Retina (tissue), 1 donor: ENCODE measurements around the gene CDCA3.
A peak's percentile ranks its signal among the peaks of the same experiment; 100 is the strongest.

Source experiments
- DNase-seq: peaks from one replicate; pipeline ENCODE4 v3.0.0-alpha.2; 2016

CDCA3 gene

DNA sequence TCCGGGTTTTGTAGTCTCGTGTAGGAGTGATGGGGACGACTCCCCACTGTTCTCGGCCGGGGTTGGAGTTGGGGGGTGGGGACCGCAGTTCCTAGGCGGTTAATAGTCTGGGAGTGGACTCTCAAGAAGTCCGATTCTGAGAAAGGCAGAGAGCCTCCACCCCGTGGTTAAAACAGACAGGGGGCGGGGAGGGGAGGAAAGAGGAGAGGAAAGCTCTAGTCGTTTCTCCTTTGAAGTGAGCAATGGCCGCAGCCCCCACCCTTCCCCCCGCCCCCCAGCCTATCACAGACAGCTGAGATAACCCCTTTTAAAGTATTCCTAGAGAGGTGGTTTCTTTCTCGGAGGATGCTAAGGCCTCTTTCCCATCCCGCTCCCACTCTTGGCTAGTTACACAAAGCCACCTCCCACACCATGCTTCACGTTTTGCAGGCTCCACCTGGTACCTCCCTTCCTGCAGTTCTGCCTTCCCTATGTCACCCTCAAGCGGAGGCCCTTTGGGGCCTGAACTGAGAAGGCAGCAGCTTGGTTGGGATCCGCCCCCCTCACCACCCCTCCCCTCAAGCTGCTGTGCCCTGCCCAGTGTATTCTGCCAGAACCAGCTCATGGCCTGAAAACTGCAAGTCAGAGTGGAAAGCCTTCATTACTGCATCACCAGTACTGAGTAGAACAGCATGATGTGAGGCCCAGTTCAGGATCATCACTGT, 1.7 kb upstream of the CDCA3 start:
- DNase-seq: no peak

DNA sequence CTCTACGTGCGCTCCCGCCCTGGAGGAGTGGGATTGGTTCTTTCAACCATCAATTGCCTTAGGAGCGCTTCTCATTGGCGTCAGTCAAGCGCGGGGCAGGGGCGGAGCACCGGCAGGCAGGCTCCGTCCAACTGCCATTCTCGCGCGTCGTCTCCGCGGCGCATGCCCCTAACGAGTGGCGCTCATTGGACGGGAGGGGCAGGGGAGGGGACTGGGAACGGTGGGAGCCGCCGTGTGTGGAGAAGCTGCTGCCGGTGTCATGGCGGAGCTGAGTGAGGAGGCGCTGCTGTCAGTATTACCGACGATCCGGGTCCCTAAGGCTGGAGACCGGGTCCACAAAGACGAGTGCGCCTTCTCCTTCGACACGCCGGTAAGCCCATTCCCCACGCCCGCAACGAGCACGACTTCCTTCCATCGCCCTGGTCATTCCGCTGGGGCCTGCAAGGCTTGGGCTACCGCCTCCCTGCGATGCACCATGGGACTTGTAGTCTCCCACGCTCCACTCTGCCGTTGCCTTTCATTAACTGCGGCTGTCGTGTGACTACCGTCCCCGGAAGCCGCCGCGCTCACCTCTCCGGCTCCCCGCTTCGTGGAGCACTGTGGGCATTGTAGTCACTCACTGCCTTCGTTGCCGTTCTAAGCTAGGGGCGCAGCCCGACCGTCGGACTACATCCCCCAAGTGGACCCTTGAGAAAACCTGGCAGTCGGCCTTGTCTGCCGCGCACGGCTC, 1.0 kb upstream of the CDCA3 start, which contains the start of gene USP5:
TSS of gene USP5 (plus strand) at position 230 of the 730 bp plus-strand sequence. CDS start at position 260, 30 bp downstream.
- DNase-seq: peak; percentile 100

DNA sequence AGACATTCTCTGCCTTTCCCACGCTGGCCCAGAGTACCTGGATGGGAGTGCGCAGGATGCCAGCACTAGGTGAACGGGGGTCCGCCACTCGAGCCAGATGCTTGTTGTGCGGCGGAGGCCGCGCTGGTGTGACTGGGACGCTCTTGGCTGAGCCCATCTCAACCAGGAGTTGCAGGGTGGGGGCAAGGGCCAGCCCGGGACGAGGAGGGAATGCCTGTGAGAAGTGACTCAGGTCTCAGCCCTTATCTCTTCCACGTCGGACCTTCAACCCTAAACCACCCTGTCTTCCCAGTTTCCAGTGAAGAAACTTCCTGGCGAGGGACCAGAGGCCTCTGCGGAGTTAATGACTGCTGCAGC, 312 bp downstream of the CDCA3 start:
- no peak for DNase-seq

DNA sequence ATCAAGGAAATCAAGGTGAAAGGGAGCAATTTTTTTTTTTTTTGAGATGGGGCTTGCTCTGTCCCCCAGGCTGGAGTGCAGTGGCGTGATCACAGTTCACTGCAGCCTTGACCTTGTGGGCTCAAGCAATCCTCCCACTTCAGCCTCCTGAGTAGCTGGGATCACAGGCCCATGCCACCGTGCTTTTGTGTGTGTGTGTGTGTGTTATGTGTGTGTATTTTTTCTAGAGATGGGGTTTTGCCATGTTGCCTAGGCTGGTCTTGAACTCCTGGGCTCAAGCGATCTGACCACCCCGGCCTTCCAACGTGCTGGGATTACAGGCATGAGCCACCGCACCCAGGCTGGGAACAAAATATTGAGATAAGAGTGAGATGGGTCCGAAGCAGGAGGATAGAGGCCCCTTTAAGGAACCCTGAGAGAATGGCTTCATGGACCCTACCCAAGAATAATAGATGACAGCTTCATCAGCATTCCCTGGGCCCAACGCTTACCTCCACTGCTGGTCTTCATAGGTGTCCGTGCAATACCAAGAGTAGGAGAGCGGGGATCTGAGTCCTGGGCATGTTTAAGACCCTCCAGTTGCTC, 1.0 kb downstream of the CDCA3 start:
- DNase-seq: no peak

DNA sequence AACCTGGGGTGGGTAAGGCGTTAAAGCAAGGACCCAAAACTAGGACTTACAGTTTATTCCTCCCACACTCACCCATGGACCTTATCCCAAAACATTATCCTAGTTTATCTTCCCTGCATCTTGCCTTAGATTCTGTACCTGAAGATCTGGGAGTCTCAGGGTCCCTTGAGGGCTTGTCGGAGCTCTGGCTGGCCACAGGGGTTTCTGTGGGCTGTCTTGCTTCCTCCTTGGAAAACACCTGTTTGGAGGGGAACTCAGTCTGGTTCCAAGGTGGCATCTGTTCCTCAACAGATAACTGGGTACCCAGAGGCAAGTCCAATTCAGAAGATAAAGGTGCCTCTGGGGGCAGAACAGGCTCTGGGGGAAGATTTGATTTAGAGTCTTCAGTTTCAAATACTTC, 1.7 kb downstream of the CDCA3 start:
- no peak for DNase-seq

DNA sequence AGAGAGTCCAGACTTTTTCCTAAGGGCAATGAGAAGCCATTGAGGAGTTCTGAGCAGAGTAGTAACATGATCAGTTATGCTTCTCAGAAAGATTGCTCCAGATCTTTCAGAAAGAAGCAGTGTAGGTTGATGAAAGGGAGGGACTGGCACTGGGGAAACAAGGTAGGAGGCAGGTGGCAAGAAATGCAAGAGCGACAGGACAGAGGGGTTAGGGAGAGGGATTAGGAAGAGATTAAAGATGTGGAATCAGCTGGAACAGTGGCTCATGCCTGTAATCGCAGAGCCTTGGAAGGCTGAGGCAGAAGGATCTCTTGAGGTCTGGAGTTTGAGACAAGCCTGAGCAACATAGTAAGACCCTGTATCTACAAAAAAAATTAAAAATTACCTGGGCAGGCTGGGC, 3.4 kb downstream of the CDCA3 start:
- DNase-seq: no peak

DNA sequence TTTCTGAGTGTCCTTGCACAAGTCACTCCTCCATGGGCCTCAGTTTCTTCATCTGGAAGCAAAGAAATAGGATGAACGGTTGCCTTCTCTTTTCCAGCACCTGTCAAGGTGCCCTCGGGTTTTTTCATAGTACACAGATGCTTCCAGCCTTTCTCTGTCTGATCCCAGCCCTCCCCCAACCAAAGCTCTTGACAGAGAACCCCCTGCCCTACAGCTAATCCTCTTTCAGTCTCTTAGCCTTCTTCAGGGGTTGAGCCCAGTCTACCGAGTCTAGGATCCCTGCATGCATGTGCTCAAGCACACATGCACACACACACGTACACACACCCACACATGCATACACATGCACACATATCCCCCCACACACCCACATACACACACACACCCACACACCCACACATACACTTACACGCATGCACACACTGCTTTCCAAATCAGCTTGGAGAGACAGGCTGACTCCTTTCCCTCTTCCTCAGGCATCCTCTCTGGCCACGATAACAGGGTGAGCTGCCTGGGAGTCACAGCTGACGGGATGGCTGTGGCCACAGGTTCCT, 4.7 kb downstream of the CDCA3 start:
- no peak for DNase-seq

DNA sequence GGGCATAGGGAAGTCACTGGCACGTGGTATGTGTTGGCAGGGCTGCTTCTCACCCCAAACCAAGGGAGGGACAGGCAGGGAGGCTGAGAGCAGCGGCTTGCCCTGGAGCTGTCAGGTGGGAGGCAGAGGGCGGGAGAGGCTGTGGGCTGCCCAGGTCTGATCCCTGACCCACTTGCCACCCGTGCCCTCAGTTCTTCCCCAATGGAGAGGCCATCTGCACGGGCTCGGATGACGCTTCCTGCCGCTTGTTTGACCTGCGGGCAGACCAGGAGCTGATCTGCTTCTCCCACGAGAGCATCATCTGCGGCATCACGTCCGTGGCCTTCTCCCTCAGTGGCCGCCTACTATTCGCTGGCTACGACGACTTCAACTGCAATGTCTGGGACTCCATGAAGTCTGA, 5.7 kb downstream of the CDCA3 start:
- DNase-seq: no peak

DNA sequence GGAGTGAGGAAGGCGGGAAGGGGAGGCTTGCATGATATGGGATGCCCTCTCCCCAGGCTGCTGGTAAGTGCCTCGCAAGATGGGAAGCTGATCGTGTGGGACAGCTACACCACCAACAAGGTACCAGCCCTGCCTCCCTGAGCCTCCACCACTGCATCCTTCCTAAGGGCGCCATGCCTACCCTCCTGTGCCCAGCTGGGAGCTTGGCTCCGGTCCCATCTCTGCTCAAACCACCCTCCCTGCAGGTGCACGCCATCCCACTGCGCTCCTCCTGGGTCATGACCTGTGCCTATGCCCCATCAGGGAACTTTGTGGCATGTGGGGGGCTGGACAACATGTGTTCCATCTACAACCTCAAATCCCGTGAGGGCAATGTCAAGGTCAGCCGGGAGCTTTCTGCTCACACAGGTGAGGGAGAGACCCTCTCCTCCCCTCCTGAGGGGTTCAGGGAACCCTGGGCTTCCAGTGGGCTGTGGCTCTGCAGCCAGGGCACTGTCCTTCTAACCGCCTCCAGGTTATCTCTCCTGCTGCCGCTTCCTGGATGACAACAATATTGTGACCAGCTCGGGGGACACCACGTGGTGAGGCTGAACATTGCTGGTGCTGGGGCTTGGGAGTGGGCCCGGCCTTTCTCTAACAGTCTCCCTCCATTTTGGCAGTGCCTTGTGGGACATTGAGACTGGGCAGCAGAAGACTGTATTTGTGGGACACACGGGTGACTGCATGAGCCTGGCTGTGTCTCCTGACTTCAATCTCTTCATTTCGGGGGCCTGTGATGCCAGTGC, 7.8 kb downstream of the CDCA3 start:
- DNase-seq: no peak

DNA sequence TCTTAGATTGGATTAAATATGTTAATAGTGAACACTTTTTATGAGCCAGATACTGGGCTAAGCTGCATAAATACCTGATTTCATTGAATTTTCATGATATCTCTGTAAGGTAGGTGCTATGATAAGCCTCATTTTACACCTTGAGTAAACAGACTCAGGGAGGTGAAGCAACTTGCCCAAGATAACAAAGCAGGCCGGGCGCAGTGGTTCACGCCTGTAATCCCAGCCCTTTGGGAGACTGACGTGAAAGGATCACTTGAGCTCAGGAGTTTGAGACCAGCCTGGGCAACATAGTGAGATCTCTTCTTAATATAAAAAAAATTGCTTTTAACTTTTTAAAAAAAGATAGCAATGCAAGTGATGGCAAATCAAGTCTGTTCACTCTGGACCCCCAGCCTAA, 9.0 kb downstream of the CDCA3 start:
- no peak for DNase-seq

DNA sequence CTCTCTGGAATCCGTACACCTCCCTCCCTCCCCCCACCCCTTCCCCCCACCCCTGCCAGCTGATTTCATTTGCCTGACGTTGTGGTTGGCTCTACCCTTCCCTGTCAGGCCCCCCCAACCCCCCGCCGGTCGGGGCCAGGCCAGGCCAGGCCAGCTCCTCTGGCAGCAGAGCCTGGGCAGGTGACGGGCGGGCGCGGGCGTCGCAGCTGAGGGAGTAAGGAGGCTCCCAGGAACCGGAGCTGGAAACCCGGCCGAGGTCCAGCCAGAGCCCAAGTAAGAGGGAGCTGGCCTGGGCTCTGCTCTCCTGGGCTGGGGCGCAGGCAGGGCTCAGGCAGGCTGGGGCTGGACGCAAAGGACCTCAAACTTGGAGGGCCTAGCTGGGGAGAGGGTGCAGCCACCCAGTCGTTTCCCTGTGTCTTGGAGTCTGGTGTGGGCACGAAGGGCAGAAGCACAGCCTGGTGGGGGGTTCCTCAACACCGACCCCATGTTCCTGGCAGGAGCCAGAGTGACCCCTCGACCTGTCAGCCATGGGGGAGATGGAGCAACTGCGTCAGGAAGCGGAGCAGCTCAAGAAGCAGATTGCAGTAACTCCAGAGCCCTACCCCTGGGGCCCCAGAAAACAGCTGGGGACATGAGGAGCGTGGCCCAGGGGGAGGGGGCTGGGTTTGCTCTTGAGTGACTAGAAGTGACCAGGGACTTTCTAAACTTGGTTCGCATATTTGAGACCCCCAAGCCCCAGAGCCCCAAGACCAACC, 10.1 kb downstream of the CDCA3 start, which contains the start of gene GNB3:
TSS of gene GNB3 (plus strand) at position 165 of the 755 bp plus-strand sequence. CDS start at position 528, 363 bp downstream.
- peak; percentile 44 for DNase-seq

DNA sequence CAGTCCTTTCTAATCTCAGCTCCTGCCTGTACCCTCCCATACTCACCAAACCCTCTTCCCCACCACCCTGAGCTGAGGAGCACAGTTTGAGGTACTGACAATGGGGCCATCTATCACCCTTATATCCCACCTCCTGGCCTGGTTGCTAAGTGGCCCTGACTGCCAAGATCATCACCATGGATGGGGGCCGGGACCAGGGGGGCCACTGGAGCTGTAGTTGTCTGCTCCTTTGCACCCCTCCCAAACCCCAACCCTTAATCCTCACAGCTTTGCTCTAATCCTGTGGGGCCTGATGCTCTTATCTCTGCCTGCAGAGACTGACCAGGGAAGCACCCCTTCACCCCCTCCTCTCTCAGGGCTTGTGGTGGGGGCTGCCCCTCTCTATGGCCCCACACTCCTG, 10.8 kb downstream of the CDCA3 start:
- DNase-seq: no peak

DNA sequence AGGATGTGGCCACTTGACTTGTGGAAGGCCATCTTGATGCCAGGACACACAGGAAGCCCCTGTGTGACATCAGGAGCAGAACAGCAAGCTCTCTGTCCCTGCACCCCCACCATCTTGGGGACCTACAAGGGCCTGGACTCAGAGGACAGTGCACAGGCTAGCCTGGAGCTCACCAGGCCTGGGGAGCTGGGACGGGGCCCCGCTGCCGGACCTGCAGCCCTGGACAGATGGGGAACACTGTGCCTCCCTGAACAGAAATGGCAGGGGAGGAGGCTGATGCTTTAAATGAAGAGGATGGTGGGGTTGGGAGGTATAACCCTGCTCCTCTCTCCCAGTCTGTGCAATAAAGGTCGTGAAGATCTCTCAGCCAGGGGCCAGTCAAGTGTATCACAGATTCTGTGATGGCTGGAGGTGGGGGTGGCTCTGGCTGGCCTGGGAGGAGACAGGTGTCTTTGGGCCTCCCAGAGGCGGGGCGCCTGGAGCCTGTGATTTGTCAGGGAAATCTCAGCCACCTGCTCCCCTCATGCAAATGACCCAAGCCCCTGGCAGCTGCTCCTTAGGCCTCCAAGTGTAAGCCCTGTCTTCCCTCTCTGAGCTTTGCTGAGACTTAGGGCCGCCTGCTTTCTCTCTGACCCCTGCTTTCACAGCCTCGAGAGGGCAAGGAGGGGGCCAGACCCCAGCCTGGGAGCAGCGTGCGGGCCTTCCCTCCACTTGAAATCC, 11.4 kb downstream of the CDCA3 start:
- peak; percentile 73 for DNase-seq

DNA sequence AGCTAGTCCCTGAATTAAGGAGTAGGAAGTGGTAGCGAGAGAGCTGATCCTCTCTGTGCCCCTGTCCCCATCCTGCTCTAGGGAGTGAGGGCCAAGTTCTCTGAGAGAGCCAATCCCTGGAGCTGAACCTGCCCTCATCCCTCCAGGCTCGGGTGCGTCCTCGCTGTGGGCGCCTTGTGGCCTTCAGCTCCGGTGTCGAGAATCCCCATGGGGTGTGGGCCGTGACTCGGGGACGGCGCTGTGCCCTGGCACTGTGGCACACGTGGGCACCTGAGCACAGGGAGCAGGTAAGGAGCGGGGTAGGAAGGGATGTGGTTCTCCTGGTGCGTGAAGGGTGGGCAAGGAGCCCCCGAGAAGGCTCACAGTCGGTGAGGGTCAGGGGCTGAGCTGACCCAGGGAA, 12.2 kb downstream of the CDCA3 start:
- no peak for DNase-seq

DNA sequence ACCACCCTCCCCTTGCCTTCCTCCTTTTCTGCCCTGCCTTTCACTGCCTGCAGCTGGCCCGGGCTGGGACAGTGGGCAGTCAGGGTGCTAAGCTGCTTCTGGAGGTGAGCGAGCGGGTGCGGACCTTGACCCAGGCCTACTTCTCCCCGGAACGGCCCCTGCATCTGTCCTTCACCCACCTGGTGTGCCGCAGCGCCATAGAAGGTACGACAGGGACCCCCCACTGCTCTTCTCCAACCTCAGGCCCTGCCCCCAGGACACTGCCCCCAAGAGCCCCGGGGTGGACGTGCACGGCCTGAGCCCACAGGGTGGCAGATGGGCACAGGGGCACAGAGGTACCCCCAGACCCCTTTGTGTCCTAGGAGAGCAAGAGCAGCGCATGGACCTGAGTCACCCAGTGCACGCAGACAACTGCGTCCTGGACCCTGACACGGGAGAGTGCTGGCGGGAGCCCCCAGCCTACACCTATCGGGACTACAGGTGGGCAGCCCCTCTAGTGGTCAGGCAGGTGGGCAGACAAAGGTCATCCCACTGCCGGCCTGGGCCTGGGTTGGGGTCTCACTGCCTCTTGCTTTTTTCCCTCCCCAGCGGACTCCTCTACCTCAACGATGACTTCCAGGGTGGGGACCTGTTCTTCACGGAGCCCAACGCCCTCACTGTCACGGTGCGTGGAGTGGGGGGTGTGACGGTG, 13.6 kb downstream of the CDCA3 start:
- DNase-seq: no peak

DNA sequence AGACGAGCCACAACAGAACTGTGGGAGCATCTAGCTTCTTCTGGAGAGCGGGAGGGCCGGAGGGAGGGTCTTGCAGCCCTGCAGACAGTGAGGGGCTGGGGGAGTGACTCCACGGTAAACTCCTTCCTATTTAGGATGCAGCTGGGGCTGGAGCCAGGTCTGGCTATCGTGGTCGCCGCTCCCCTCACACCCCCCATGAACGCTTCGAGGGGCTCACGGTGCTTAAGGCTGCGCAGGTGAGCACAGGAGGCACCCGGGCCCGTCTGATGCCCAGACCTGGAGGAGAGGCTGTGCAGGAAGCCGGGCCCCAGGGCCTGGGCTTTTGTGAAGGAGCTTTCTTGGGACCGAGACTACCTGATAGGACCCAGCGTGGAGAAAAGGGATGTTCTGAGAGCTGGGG, 14.2 kb downstream of the CDCA3 start:
- DNase-seq: no peak

DNA sequence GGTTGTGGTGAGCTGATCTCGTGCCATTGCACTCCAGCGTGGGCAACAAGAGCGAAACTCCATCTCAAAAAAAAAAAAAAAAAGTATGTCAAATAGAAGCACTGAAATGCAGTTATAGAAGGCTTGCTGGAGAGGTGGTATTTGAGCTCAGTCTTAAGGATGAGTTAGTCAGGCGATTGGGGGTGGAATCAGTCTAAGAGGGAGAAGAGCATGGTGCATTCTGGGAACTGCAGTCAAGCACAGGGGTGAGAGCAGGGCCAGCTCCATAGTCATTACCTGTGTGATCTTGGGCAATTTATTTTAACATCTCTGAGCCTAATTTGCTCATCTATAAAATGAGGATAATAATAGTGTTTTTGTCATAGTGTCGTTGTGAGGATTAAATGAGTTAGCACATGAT, 16.2 kb downstream of the CDCA3 start:
- DNase-seq: no peak

DNA sequence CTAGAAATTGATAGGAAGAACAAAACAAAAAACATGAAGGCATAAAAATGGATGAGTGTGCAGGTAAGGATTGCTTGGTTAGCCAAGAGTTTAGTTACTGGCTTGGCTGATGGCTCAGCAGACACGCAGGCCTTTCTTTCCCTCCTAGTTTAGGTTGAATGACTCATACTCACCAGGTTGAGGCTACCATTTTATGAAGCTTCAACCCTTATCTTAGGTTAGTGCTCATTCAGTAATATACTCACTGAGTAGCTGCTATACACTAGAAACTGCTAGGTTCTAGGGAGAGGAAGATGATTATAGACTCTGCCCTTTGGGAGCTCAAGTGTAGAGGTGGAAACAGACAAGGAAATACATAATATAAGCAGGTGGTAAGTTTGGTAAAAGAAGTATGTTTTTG, 16.8 kb downstream of the CDCA3 start:
- no peak for DNase-seq

DNA sequence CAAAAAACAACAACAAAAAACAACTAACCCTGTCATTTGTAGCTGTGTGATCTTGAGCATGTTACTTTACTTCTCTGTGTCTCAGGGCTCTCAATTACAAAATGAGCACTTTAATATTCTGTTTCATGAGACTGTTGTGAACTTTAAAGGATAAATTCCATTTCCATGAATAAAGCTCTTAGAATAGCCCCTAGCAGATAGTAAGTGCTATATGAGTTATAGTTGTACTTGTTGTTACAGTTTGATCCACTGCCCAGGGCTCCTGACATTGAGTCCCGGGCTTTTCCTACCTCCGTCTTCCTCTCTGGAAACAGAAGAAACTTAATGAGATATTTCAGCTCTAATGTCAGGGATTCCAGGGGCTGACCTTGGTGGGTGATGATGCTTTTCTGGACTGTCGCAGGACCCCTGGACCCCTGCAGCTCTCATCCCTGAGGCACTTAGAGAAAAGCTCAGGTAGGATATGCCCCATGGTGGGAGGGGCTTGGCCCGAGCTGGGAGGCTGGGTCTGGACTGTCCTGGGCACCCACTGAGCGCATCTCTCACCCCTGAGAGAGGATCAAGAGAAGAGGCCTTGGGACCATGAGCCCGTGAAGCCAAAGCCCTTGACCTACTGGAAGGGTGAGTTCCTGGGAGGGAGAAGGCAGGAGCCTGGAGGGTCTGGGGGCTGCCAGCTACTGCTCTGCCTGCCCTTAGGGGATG, 17.7 kb downstream of the CDCA3 start:
- no peak for DNase-seq

DNA sequence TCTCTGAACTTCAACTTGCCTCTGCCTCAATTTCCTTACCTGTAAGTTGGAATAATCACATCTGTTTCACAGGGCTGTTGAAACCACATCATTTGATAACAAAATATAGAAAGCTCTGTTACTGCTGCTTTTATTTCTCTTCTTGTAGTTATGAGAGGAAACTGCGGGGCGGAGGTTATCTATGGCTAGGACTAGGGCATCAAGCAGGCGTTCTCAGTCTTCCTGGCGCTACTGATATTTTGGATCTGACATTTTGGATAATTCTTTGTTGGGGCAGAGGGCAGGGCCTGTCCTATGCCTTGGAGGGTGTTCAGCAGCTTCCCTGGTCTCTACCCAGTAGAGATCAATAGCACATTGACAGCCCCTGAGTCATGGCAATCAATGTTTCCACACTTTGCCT, 19.0 kb downstream of the CDCA3 start:
- no peak for DNase-seq
